ENCODE measurements around the gene DNAJB6. TPM values are rescaled to one million over a fixed set of nuclear protein-coding genes. Genes with fewer than 3 reads are reported as not detected.

The DNAJB6 gene
- total and polyA plus RNA-seq, 9 donors = 79.0 to 154 (median 89.2) TPM

DNA sequence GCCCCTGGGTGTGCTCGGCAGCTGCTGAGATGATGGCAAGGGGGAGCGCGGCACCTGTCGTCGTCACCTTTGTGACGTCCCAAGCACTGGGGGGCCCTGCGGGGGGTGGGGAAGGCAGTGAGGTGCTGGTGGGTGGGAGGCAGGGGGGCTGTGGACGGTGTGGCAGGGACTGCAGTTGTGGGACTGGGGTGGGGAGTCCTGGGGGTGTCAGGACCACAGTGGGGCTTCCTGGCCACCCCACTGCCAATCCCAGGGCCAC lies 82.2 kb downstream of the DNAJB6 start:
- Histone ChIP-seq H3K4me1 (ENCODE audit: insufficient read depth) (no peaks in the 10 kb centered on the region), H3K27me3 (no peaks in the 10 kb centered on the region), H3K4me3 (no peak overlapping the region), H3K36me3 (no peaks in the 10 kb centered on the region), H3K9me3 (no peaks in the 10 kb centered on the region), H3K27ac (no peak overlapping the region)
- intact Hi-C loops (cut with DNase I) = no loop called here
- WGBS, 3 donors = 72 to 100% (median 88%) methylated on average over 1 to 8 of the region's 8 CpGs
- TF ChIP-seq POLR2A (IDR thresholded peaks at IDR 0.05) (no peak), EP300 (IDR thresholded peaks at IDR 0.05) (no peak)
- TF ChIP-seq, protein P1, sequence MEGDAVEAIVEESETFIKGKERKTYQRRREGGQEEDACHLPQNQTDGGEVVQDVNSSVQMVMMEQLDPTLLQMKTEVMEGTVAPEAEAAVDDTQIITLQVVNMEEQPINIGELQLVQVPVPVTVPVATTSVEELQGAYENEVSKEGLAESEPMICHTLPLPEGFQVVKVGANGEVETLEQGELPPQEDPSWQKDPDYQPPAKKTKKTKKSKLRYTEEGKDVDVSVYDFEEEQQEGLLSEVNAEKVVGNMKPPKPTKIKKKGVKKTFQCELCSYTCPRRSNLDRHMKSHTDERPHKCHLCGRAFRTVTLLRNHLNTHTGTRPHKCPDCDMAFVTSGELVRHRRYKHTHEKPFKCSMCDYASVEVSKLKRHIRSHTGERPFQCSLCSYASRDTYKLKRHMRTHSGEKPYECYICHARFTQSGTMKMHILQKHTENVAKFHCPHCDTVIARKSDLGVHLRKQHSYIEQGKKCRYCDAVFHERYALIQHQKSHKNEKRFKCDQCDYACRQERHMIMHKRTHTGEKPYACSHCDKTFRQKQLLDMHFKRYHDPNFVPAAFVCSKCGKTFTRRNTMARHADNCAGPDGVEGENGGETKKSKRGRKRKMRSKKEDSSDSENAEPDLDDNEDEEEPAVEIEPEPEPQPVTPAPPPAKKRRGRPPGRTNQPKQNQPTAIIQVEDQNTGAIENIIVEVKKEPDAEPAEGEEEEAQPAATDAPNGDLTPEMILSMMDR (IDR thresholded peaks at IDR 0.05) = no peak
- no peak for DNase-seq

DNA sequence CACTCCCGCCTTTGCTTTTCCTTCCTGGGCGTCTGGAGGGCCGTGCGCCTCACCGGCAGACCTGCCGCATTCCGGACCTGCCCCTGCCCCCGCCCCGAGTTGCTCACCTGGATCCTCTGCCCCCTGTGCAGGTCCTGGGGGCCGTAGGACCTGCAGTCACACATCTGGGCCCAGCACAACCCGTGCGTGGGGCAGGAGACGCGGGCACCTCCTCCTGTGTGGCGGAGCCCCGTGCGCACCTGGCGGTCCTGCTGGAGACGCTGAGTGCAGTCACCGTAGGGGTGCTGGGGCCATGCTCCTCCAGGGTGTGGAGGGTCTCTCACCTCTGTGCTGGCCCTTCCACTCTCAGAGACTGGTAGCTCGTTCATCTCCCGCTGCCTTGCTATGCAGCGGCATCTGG lies 85.5 kb downstream of the DNAJB6 start:
- Histone ChIP-seq H3K36me3 (no peaks in the 10 kb centered on the region), H3K4me1 (ENCODE audit: insufficient read depth) (no peaks in the 10 kb centered on the region), H3K4me3 (no peak overlapping the region), H3K9me3 (no peaks in the 10 kb centered on the region), H3K27me3 (no peaks in the 10 kb centered on the region), H3K27ac (no peak overlapping the region)
- DNase-seq = no peak
- intact Hi-C loops (cut with DNase I) = no loop called here
- 88 to 90% (median 89%) methylated on average over 23 of the region's 23 CpGs for WGBS, 3 donors
- TF ChIP-seq, protein P1 (IDR thresholded peaks at IDR 0.05) = no peak
- no peak for TF ChIP-seq POLR2A (IDR thresholded peaks at IDR 0.05)
- no peak for TF ChIP-seq EP300 (IDR thresholded peaks at IDR 0.05)

DNA sequence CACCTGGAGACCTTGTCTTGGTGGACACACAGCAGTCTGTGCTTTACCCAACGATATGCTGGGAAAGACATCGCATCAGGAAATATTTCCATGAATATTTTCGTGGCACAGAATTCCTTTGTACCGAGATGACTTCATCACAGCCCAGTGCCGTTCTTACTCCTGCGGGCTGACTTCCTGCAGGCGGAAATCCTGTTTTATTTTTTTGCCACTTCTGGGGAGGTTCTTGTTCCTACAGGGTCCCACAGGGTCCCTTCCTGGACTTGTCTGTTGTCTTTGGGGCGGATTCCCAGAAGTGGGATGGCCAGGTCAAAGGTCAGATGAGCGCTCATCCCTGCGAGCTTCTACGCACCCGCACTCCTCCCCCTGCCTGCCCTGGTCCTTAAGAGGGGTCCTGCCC lies 86.5 kb downstream of the DNAJB6 start:
- no peaks in the 10 kb centered on the region for H3K4me1 ChIP-seq (ENCODE audit: insufficient read depth)
- H3K4me3 ChIP-seq = no peak overlapping the region
- no peaks in the 10 kb centered on the region for H3K27me3 ChIP-seq
- WGBS, 3 donors = 53 to 61% (median 54%) methylated on average over 12 of the region's 12 CpGs
- no peak overlapping the region for H3K27ac ChIP-seq
- H3K9me3 ChIP-seq = no peaks in the 10 kb centered on the region
- H3K36me3 ChIP-seq = no peaks in the 10 kb centered on the region
- no peak for DNase-seq
- TF ChIP-seq POLR2A (IDR thresholded peaks at IDR 0.05) (no peak), EP300 (IDR thresholded peaks at IDR 0.05) (no peak)
- TF ChIP-seq, protein P1 (IDR thresholded peaks at IDR 0.05) = no peak
- intact Hi-C loops (cut with DNase I) = no loop called here

DNA sequence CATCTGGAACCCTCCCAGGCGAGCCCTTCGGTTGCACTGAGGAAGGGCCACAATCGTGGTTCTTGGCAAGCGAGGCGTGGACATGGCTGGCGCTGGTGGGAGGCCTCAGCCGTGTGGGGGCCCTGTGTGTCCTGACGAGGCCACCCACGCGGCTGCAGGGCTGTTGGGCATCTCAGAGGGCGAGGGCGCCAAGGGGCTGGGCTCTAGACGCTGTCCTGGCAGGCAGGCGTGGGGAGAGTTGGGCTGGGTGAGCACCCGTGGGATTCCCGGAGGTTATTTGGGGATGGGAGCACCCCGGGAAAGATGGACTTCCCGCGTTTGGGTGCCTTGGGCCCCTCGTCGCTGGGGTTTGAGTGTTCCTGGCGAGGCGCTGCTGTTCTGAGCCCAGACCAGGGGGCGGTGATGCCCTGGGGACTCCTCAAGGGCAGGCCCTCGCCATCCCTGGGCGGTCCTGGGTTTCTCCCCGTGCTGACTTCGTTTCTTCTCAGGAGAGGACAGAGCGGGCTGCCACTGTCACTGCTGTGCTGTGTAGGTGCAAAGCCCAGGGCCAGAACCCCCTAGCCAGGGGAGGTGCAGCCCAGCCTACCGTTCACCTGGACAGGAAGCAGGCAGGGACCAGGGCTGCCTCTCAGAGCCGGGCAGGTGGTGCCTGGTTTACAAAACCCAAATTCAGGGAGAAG lies 87.2 kb downstream of the DNAJB6 start:
- H3K4me3 ChIP-seq = no peak overlapping the region
- no peak overlapping the region for H3K27ac ChIP-seq
- no peak for TF ChIP-seq POLR2A (IDR thresholded peaks at IDR 0.05)
- DNase-seq = no peak
- H3K9me3 ChIP-seq = no peaks in the 10 kb centered on the region
- WGBS, 3 donors = 80 to 85% (median 81%) methylated on average over 30 to 31 of the region's 31 CpGs
- no peaks in the 10 kb centered on the region for H3K4me1 ChIP-seq (ENCODE audit: insufficient read depth)
- no peaks in the 10 kb centered on the region for H3K36me3 ChIP-seq
- intact Hi-C loops (cut with DNase I) = no loop called here
- H3K27me3 ChIP-seq = no peaks in the 10 kb centered on the region

DNA sequence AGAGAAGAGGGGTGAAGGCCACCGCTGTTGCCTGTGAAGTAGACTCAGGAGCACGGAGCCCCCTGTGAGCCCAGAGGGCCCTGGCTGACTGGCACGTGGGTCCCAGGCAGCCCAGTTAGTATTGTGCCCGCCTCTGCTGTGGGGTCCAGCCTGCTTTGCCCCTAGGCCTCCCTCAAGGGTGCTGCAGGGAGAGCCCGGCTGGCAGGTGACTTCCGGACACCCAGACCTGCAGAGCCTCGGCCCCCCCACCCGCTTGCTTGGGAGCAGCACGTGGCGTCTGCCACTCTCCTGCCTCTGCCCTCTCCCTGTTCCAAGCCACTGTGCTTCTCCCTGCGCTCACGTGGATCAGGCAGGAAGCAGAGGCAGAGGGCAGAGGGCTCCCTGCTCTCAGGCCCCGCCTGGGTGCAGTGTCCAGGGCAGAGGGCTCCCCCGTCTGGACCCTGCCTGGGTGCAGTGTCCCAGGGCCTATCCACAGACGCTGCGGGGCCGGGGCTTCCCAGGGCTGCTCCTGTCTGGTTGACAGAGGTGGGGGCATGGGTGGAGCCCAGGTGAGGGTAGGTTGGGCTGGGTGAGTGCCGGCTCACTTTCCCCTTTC lies 88.4 kb downstream of the DNAJB6 start:
- intact Hi-C loops (cut with DNase I) = no loop called here
- 68 to 74% (median 72%) methylated on average over 18 of the region's 18 CpGs for WGBS, 3 donors
- DNase-seq = no peak

More for the DNA sequence above, 88.4 kb downstream of the DNAJB6 start:
- TF ChIP-seq POLR2A (IDR thresholded peaks at IDR 0.05) (no peak), EP300 (IDR thresholded peaks at IDR 0.05) (no peak)
- TF ChIP-seq, protein P1 (IDR thresholded peaks at IDR 0.05) = no peak
- no peaks in the 10 kb centered on the region for H3K4me1 ChIP-seq (ENCODE audit: insufficient read depth)
- no peak overlapping the region for H3K27ac ChIP-seq
- H3K4me3 ChIP-seq = no peak overlapping the region
- no peaks in the 10 kb centered on the region for H3K9me3 ChIP-seq
- no peaks in the 10 kb centered on the region for H3K27me3 ChIP-seq
- no peaks in the 10 kb centered on the region for H3K36me3 ChIP-seq
